ENCODE measurements around the gene HCST. TPM values are rescaled to one million over a fixed set of nuclear protein-coding genes. Genes with fewer than 3 reads are reported as not detected.

Gene HCST
- total and polyA plus RNA-seq, 2 of the 4 experiments (the other 2 are of a cell fraction): 1.5 TPM; not detected in 1

DNA sequence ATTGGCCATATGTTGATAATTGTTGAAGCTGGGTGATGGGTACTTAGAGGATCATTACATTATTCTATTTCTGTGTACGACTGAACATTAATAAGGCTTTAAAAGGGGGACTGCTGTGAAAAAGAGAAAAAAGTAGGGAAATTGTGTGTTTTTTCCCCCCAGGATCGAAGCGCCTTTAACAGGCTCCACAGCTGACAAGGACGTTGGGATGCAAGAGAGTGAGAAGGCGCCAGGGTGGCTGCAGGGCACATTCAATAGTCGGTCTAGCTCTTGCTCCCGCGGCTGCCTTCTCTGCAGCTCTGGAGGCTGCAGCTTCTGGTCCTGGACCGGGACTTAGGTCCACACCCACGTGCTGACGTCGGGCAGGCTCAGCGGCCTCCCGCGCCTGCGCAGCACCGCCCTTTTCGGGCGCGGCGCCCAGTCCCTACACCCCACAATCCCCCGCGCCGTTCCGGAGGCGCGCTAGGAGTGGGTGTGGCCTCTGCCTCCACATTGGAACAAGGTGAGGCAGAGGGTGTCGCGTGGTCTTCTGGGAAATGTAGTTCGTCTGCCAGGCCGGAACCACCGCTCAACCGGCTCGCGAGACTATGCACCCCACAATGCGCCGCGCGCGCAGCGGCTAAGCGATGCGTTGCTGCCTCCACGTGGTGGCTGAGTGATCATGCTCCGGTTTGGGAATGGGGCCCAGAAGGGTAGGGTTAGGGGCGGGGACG lies 29.0 kb downstream of the HCST start (continued):
- TF ChIP-seq, protein P1, sequence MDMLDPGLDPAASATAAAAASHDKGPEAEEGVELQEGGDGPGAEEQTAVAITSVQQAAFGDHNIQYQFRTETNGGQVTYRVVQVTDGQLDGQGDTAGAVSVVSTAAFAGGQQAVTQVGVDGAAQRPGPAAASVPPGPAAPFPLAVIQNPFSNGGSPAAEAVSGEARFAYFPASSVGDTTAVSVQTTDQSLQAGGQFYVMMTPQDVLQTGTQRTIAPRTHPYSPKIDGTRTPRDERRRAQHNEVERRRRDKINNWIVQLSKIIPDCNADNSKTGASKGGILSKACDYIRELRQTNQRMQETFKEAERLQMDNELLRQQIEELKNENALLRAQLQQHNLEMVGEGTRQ (IDR thresholded peaks at IDR 0.05; ENCODE audit: low read depth, low read length): peak; percentile 76

DNA sequence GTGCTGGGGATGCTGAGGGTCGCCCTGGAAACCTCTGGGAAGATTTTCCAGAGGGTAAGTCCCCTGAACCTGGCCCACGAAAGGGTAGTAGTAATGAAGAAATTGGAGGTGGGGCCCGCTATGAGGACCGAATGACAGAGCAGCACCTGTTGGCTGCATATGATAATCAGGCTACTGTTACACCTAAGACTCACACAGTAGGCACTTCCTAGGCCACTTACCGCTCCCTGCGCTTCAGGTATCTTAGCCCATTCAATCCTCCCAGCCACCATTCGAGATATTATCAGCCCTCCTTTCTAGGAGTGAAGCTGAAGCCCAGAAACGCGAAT lies 29.5 kb downstream of the HCST start:
- Histone ChIP-seq H4K5ac (ENCODE audit: low read depth, low read length) (no peak overlapping the region), H2AFZ (replicated peaks; ENCODE audit: low read length, poor library complexity) (peak overlapping the region; percentile 93), H3K79me1 (ENCODE audit: low read depth in 1 of 2, low read length in 2 of 2) (peaks cover 8 to 10% of the 10 kb centered on the region in 2 experiments; a peak in 3 of 4 replicates), H3K36me3 (ENCODE audit: control insufficient read depth, insufficient read depth, low read length) (no peaks in the 10 kb centered on the region), H3K4me2 (ENCODE audit: low read depth, low read length) (no peak overlapping the region), H2BK5ac (ENCODE audit: low read depth, low read length, poor library complexity, severe bottlenecking) (no peak overlapping the region), H4K8ac (ENCODE audit: low read depth in 2 of 2, low read length in 2 of 2) (no peak overlapping the region), H4K20me1 (ENCODE audit: insufficient read depth, low read length) (no peaks in the 10 kb centered on the region), H3K9me3 (ENCODE audit: control insufficient read depth, insufficient read depth, low read length) (no peaks in the 10 kb centered on the region), H2BK20ac (ENCODE audit: low read depth, low read length) (no peak overlapping the region), H3K56ac (ENCODE audit: extremely low read depth, insufficient read depth, low read length) (no peak overlapping the region), H2BK120ac (ENCODE audit: low read depth, low read length) (no peak overlapping the region), H3K4me3 (ENCODE audit: insufficient read depth, low read depth, low read length) (no peak overlapping the region), H2AK9ac (replicated peaks; ENCODE audit: low read depth, low read length, poor library complexity) (peak overlapping the region; percentile 93), H3K23ac (ENCODE audit: low read depth, low read length) (no peak overlapping the region), H3K14ac (replicated peaks; ENCODE audit: low read depth, low read length) (no peak overlapping the region), H3K4me1 (ENCODE audit: control insufficient read depth, insufficient read depth, low read length) (peaks cover 4% of the 10 kb centered on the region; the same call in 1 of the 2 replicates), H3K9ac (ENCODE audit: low read depth, low read length) (no peak overlapping the region), H3K27me3 (ENCODE audit: control insufficient read depth, insufficient read depth, low read length) (no peaks in the 10 kb centered on the region), H3K27ac (ENCODE audit: insufficient read depth, low read length) (no peak overlapping the region), H3K4ac (ENCODE audit: low read depth, low read length) (no peak overlapping the region), H2BK15ac (ENCODE audit: low read depth, low read length) (no peak overlapping the region), H3K18ac (ENCODE audit: low read depth, low read length) (no peak overlapping the region), H4K91ac (ENCODE audit: insufficient read depth, low read depth, low read length) (no peak overlapping the region), H2AK5ac (ENCODE audit: low read depth, low read length) (no peak overlapping the region), H3K9me1 (ENCODE audit: insufficient read depth, low read length) (no peaks in the 10 kb centered on the region)
- dilution Hi-C loops (cut with HindIII; ENCODE audit: low sequenced_read_pairs, unreplicated experiment) (no loop called here), in situ Hi-C loops (cut with MboI; ENCODE audit: low sequenced_read_pairs) (loop anchor here (5.0 kb wide), 1 partner anchor 45 kb away; no protein-coding TSS in a partner anchor), intact Hi-C loops (cut with micrococcal nuclease) (loop anchor here (1.0 to 5.0 kb wide), 4 partner anchors 33 to 215 kb away; partner anchors contain the start of genes HSPB6 and PROSER3)
- no peak for DNase-seq
- TF ChIP-seq RAD21 (IDR thresholded peaks at IDR 0.05; ENCODE audit: low read length): no peak
- no peak for TF ChIP-seq NFE2L2 (IDR thresholded peaks at IDR 0.05; ENCODE audit: low read depth, low read length)
- TF ChIP-seq FOS (IDR thresholded peaks at IDR 0.05; ENCODE audit: low read depth, low read length): no peak
- TF ChIP-seq, protein P1 (IDR thresholded peaks at IDR 0.05; ENCODE audit: low read depth, low read length): no peak
- TF ChIP-seq RFX5 (IDR thresholded peaks at IDR 0.05; ENCODE audit: low read depth, low read length): no peak
- no peak for TF ChIP-seq POLR2A (IDR thresholded peaks at IDR 0.05; ENCODE audit: low read depth, low read length)
- TF ChIP-seq CEBPB (IDR thresholded peaks at IDR 0.05; ENCODE audit: low read depth, low read length): no peak
- no peak for TF ChIP-seq BHLHE40 (IDR thresholded peaks at IDR 0.05; ENCODE audit: low read depth, low read length)
- TF ChIP-seq MAFK (IDR thresholded peaks at IDR 0.05; ENCODE audit: low read depth, low read length): no peak
- TF ChIP-seq, protein P2, sequence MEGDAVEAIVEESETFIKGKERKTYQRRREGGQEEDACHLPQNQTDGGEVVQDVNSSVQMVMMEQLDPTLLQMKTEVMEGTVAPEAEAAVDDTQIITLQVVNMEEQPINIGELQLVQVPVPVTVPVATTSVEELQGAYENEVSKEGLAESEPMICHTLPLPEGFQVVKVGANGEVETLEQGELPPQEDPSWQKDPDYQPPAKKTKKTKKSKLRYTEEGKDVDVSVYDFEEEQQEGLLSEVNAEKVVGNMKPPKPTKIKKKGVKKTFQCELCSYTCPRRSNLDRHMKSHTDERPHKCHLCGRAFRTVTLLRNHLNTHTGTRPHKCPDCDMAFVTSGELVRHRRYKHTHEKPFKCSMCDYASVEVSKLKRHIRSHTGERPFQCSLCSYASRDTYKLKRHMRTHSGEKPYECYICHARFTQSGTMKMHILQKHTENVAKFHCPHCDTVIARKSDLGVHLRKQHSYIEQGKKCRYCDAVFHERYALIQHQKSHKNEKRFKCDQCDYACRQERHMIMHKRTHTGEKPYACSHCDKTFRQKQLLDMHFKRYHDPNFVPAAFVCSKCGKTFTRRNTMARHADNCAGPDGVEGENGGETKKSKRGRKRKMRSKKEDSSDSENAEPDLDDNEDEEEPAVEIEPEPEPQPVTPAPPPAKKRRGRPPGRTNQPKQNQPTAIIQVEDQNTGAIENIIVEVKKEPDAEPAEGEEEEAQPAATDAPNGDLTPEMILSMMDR (conservative IDR thresholded peaks at IDR 0.05; ENCODE audit: low read depth, low read length): no peak
- no peak for TF ChIP-seq CHD1 (IDR thresholded peaks at IDR 0.05; ENCODE audit: low read depth, low read length)
- TF ChIP-seq RCOR1 (IDR thresholded peaks at IDR 0.05; ENCODE audit: insufficient replicate concordance, low read length): no peak
- TF ChIP-seq SMC3 (IDR thresholded peaks at IDR 0.05; ENCODE audit: low read depth, low read length): no peak
- BruUV-seq (replicated peaks): no TSS peak
- POLR2A ChIA-PET (ENCODE audit: unreplicated experiment): interaction anchor here (0.6 kb wide), 1 partner anchor 10 kb away, joined by 3 read pairs; no protein-coding TSS in a partner anchor
- CTCF ChIA-PET: interaction anchor here (1.0 to 1.5 kb wide), 3 partner anchors 10 to 49 kb away, joined by 3 to 6 read pairs (median 4); no protein-coding TSS in a partner anchor
- no peak for ATAC-seq (ENCODE audit: low read depth)
- WGBS, 2 experiments (ENCODE audit: extremely low coverage in 2 of 2, insufficient read length in 1 of 2): 0% methylated on average over 6 of the region's 9 CpGs; no CpG with 5 or more reads in 1 of the 2 experiments

Data from IMR-90 (cell line).